HepG2 (cell line): ENCODE measurements around the gene CARS1. TPM values are rescaled to one million over a fixed set of nuclear protein-coding genes. Genes with fewer than 3 reads are reported as not detected.
"Not testable (repeated sequence)": the region's sequence is repeated elsewhere in the genome, so short reads cannot be mapped to it uniquely, and the experiment has no call there.

Experiments used
- ATAC-seq: fragments of 200-7000 bp; cut with Tn5 transposase; 3 replicates; pipeline ENCODE4 v1.9.1; 2020; ENCODE audit warnings: mild to moderate bottlenecking, moderate library complexity
- BruUV-seq: library from RNA; stranded (reverse); fragments of 400-500 nt; replicated peaks from 2 replicates; lab custom pipeline; 2021; lab: Mats Ljungman, UMichigan
- CTCF ChIA-PET: fragments of 300-600 bp; formaldehyde crosslinking; extraction: SDS; loops from one replicate; lab custom pipeline; 2021; ENCODE audit warnings: low total read pairs, inconsistent platforms, low intra/inter-chr PET ratio; lab: Yijun Ruan, JAX
- POLR2A ChIA-PET: fragments of 350-600 bp; sonication (Branson Sonifier 250); formaldehyde crosslinking; loops from one replicate; lab custom pipeline; 2020; ENCODE audit warnings: antibody characterized with exemption, inconsistent platforms; lab: Yijun Ruan, JAX
- DNase-seq: peaks from one replicate; pipeline ENCODE4 v3.0.0-alpha.2; 2015; ENCODE audit warnings: low spot score
- FAIRE-seq: peaks from 3 replicates; lab custom pipeline; 2011; peaks lifted over from hg19 to GRCh38; lab: Jason Lieb, UNC
- H2AFZ ChIP-seq: one replicate; pipeline ENCODE4 v1.6.1; 2011; ENCODE audit warnings: low read length, inconsistent platforms
- H3K27ac ChIP-seq: fragments of 300-600 bp; 3 replicates; pipeline ENCODE4 v1.8.0; 2011; ENCODE audit warnings: mixed run types, mild to moderate bottlenecking, mixed read lengths, low read length, inconsistent platforms; ENCODE audit not compliant: insufficient read depth; ENCODE audit errors: extremely low read length
- H3K27me3 ChIP-seq, 2 experiments: fragments of 200-600 bp in 1 of 2; 2 replicates in 1 of 2; 3 replicates in 1 of 2; pipeline versions ENCODE4 v1.6.0 to v1.8.0; 2011; ENCODE audit warnings: low read length in 2 of 2, mild to moderate bottlenecking in 2 of 2, moderate library complexity in 2 of 2, inconsistent platforms in 1 of 2; ENCODE audit not compliant: insufficient read depth in 2 of 2, control insufficient read depth in 1 of 2
- H3K36me3 ChIP-seq, 2 experiments: fragments of 200-600 bp in 1 of 2; replicated peaks in 1 of 2; 2 replicates in 1 of 2; 3 replicates in 1 of 2; pipeline versions ENCODE4 v1.5.1 to v1.8.0; 2011; ENCODE audit warnings: low read length in 2 of 2, inconsistent platforms in 1 of 2; ENCODE audit not compliant: insufficient read depth in 2 of 2, control insufficient read depth in 1 of 2
- H3K4me1 ChIP-seq: 2 replicates; pipeline ENCODE4 v1.5.1; 2012; ENCODE audit warnings: low read length, inconsistent platforms; ENCODE audit not compliant: insufficient read depth
- H3K4me2 ChIP-seq: 2 replicates; pipeline ENCODE4 v1.6.0; 2011; ENCODE audit warnings: low read depth, low read length, inconsistent platforms
- H3K4me3 ChIP-seq, 3 experiments: fragments of 200-600 bp in 1 of 3; sonication (generic), shearing (Covaris generic) in 1 of 3; replicated peaks in 1 of 3; 2 replicates each; pipeline ENCODE4 v1.5.1; 2011 to 2016; ENCODE audit warnings: low read length in 3 of 3, inconsistent platforms in 2 of 3, low read depth in 2 of 3, mild to moderate bottlenecking in 2 of 3, control low read depth in 1 of 3, mixed read lengths in 1 of 3; ENCODE audit not compliant: insufficient read depth in 1 of 3
- H3K79me2 ChIP-seq: one replicate; pipeline ENCODE4 v1.6.1; 2011; ENCODE audit warnings: low read length, inconsistent platforms; ENCODE audit not compliant: insufficient read depth
- H3K9ac ChIP-seq: 2 replicates; pipeline ENCODE4 v1.6.0; 2011; ENCODE audit warnings: mild to moderate bottlenecking, low read depth, low read length, inconsistent platforms; ENCODE audit not compliant: insufficient read depth
- H3K9me3 ChIP-seq: 2 replicates; pipeline ENCODE4 v1.5.1; 2012; ENCODE audit warnings: mild to moderate bottlenecking, low read length
- H4K20me1 ChIP-seq: 2 replicates; pipeline ENCODE4 v1.6.0; 2011; ENCODE audit warnings: inconsistent platforms, mild to moderate bottlenecking, low read length, moderate library complexity; ENCODE audit not compliant: insufficient read depth
- ELF4 ChIP-seq: sonication (generic); formaldehyde crosslinking; IDR thresholded peaks from 2 replicates; pipeline ENCODE4 v1.5.0; 2020; ENCODE audit warnings: missing genetic modification reagents, mild to moderate bottlenecking, moderate library complexity, borderline replicate concordance
- FOXJ3 ChIP-seq: sonication (generic); formaldehyde crosslinking; IDR thresholded peaks from 2 replicates; pipeline ENCODE4 v1.4.0; 2020; ENCODE audit warnings: missing genetic modification reagents, mild to moderate bottlenecking, borderline replicate concordance
- HNF4A ChIP-seq: sonication (generic); formaldehyde crosslinking; IDR thresholded peaks from 2 replicates; pipeline ENCODE4 v1.4.0; 2020; ENCODE audit warnings: missing genetic modification reagents
- KLF15 ChIP-seq: sonication (generic); formaldehyde crosslinking; IDR thresholded peaks from 2 replicates; pipeline ENCODE4 v1.8.1; 2023; ENCODE audit warnings: borderline replicate concordance, mild to moderate bottlenecking, inconsistent platforms, missing genetic modification reagents, mixed read lengths
- MLLT10 ChIP-seq: sonication (generic); formaldehyde crosslinking; IDR thresholded peaks from 2 replicates; pipeline ENCODE4 v1.4.0; 2020; ENCODE audit warnings: missing genetic modification reagents
- NCOR1 ChIP-seq: fragments of 200-600 bp; sonication (generic); IDR thresholded peaks from 2 replicates; pipeline ENCODE4 v1.7.0; 2017; ENCODE audit warnings: antibody characterized with exemption, low read length, borderline replicate concordance
- NFYC ChIP-seq: IDR thresholded peaks from 2 replicates; pipeline ENCODE4 v1.6.1; 2016; ENCODE audit warnings: missing genetic modification reagents, missing compliant biosample characterization
- TFAP4 ChIP-seq: sonication (generic); IDR thresholded peaks from 2 replicates; pipeline ENCODE4 v1.6.1; 2016; ENCODE audit warnings: low read depth, borderline replicate concordance
- THAP8 ChIP-seq: sonication (generic); formaldehyde crosslinking; IDR thresholded peaks from 2 replicates; pipeline ENCODE4 v1.5.1; 2020; ENCODE audit warnings: missing genetic modification reagents, mild to moderate bottlenecking, borderline replicate concordance
- WIZ ChIP-seq: sonication (generic); formaldehyde crosslinking; IDR thresholded peaks from 2 replicates; pipeline ENCODE4 v1.5.1; 2020; ENCODE audit warnings: mild to moderate bottlenecking, missing genetic modification reagents
- ZNF234 ChIP-seq: sonication (generic); formaldehyde crosslinking; conservative IDR thresholded peaks from 2 replicates; pipeline ENCODE4 v1.5.1; 2020; ENCODE audit warnings: mild to moderate bottlenecking, missing genetic modification reagents
- ZNF282 ChIP-seq: fragments of 450-650 bp; IDR thresholded peaks from 2 replicates; pipeline ENCODE4 v1.6.1; 2018; ENCODE audit not compliant: partially characterized antibody
- ZNF678 ChIP-seq: sonication (generic); formaldehyde crosslinking; IDR thresholded peaks from 2 replicates; pipeline ENCODE4 v1.4.0; 2020; ENCODE audit warnings: mild to moderate bottlenecking, missing genetic modification reagents
- ZNF891 ChIP-seq: sonication (generic); formaldehyde crosslinking; IDR thresholded peaks from 2 replicates; pipeline ENCODE4 v1.5.0; 2020; ENCODE audit warnings: mild to moderate bottlenecking, missing genetic modification reagents
- WGBS: methylation state at CpG from one replicate; pipeline ENCODE4 v1.1.6; 2017; ENCODE audit warnings: low lambda C conversion rate; 5-methylcytosine and 5-hydroxymethylcytosine counted together
- in situ Hi-C: cut with HindIII; loops from 2 replicates; pipeline ENCODE4 v1.10.0; 2017; ENCODE audit warnings: low pct_unique_long_range_greater_than_20kb; ENCODE audit not compliant: extremely low pct_ligation_motif_present
- intact Hi-C: fragments of 100-400 bp; cut with micrococcal nuclease; formaldehyde crosslinking; loops from one replicate; pipeline ENCODE4 v1.10.0; 2022; ENCODE audit not compliant: unreplicated experiment
- polyA plus RNA-seq, 8 experiments: library from polyadenylated mRNA; depleted of rRNA in 3 of 8; stranded (reverse) in 7 of 8; unstranded in 1 of 8; fragments of >200 nt; fragmentation: Illumina TruSeq in 4 of 8; extraction: Trizol in 4 of 8; gene quantifications; 2 replicates each; pipeline versions ENCODE4 v1.2.1 to v1.2.3, GENCODE V29; 2011 to 2016; ENCODE audit warnings: low read depth in 4 of 8, missing spikeins in 1 of 8, mixed read lengths in 1 of 8; ENCODE audit not compliant: insufficient read depth in 1 of 8
- total RNA-seq, 5 experiments: library from RNA; depleted of rRNA; stranded (reverse); fragments of >200 nt; fragmentation: Illumina TruSeq; extraction: Trizol; gene quantifications; 2 replicates each; pipeline ENCODE4 v1.2.3, GENCODE V29; 2016; ENCODE audit warnings: low read depth in 1 of 5
- TF ChIP-seq, protein P1 (sequence below): sonication (generic); formaldehyde crosslinking; conservative IDR thresholded peaks from 2 replicates; pipeline ENCODE4 v1.4.0; 2020; ENCODE audit warnings: missing genetic modification reagents

Gene CARS1
- total and polyA plus RNA-seq, 2 of the 13 experiments (the other 11 are each of a cell fraction or from before 2014, with no cell fraction given) = 33.8 to 47.0 TPM

- WGBS = 8% methylated on average over 4 of the region's 4 CpGs
- in situ Hi-C loops = not testable (repeated sequence)
Measured at GRCh38 chr11:3063432-3063831, 6.2 kb upstream of the CARS1 start.

DNA sequence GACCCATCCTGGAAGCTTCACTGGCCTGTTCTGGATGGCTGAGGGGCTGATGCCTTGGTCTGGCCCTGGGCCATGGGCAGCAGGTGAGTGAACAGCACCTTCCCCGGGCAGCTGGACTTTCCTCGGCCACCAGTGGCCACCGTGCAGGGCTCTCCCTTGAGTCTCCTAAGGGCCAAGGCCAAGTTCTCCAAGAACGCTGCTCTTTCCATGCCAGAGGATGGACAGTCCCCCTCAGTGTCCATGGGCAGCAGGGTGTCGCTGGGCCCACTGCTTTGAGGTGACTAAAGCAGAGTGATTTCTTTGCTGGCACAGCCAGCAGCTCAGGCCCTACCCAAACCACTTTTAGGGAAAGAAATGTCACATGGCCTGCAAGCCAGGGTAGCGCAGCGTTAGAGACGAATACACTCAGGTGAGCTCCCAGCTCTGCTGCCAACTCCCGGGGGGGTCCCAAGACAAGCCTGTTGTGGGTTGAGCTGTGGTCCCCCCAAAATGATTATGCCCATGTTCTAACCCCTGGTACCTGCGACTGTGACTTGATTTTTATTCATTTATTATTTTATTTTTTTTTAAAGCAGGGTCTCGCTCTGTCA is 3.3 kb upstream of the CARS1 start:
- ChIA-PET POLR2A (no interaction called here), CTCF (no interaction called here)
- Histone ChIP-seq H3K27ac (no peak overlapping the region), H4K20me1 (no peaks in the 10 kb centered on the region; the same call in 1 of the 2 replicates), H2AFZ (no peak overlapping the region), H3K79me2 (peaks cover 14% of the 10 kb centered on the region), H3K4me3 (no peak overlapping the region), H3K27me3 (peaks cover 2 to 4% of the 10 kb centered on the region in 2 experiments; a peak in 3 of 5 replicates), H3K36me3 (no peaks in the 10 kb centered on the region), H3K4me2 (no peak overlapping the region), H3K4me1 (peaks cover 37% of the 10 kb centered on the region), H3K9ac (no peak overlapping the region), H3K9me3 (no peaks in the 10 kb centered on the region)
- 45% methylated on average over 4 of the region's 11 CpGs for WGBS
- DNase-seq (no peak), FAIRE-seq (no peak), ATAC-seq (no peak)
- no TSS peak for BruUV-seq
- in situ Hi-C loops (no loop called here), intact Hi-C loops (no loop called here)
- no peak for TF ChIP-seq THAP8 (CRISPR knock-in tag)
- TF ChIP-seq KLF15 (CRISPR knock-in tag) = no peak
- no peak for TF ChIP-seq ZNF891 (CRISPR knock-in tag)
- TF ChIP-seq NCOR1 = no peak
- TF ChIP-seq ELF4 (CRISPR knock-in tag) = no peak
- no peak for TF ChIP-seq WIZ (CRISPR knock-in tag)
- no peak for TF ChIP-seq MLLT10 (CRISPR knock-in tag)
- no peak for TF ChIP-seq NFYC (CRISPR knock-in tag)
- no peak for TF ChIP-seq FOXJ3 (CRISPR knock-in tag)
- TF ChIP-seq ZNF678 (CRISPR knock-in tag) = no peak
- no peak for TF ChIP-seq ZNF234
- TF ChIP-seq ZNF282 = no peak
- TF ChIP-seq, protein P1, sequence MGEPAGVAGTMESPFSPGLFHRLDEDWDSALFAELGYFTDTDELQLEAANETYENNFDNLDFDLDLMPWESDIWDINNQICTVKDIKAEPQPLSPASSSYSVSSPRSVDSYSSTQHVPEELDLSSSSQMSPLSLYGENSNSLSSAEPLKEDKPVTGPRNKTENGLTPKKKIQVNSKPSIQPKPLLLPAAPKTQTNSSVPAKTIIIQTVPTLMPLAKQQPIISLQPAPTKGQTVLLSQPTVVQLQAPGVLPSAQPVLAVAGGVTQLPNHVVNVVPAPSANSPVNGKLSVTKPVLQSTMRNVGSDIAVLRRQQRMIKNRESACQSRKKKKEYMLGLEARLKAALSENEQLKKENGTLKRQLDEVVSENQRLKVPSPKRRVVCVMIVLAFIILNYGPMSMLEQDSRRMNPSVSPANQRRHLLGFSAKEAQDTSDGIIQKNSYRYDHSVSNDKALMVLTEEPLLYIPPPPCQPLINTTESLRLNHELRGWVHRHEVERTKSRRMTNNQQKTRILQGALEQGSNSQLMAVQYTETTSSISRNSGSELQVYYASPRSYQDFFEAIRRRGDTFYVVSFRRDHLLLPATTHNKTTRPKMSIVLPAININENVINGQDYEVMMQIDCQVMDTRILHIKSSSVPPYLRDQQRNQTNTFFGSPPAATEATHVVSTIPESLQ (CRISPR knock-in tag) = no peak

More at GRCh38 chr11:3063432-3063831, 6.2 kb upstream of the CARS1 start:
- H3K36me3 ChIP-seq, intact Hi-C loops, DNase-seq, H3K9me3 ChIP-seq, POLR2A ChIA-PET, H3K27me3 ChIP-seq, H3K27ac ChIP-seq, BruUV-seq, H3K9ac ChIP-seq, H2AFZ ChIP-seq, ATAC-seq, H3K79me2 ChIP-seq, H3K4me2 ChIP-seq, FAIRE-seq, CTCF ChIA-PET, H4K20me1 ChIP-seq, H3K4me3 ChIP-seq: not testable (repeated sequence)
- H3K4me1 ChIP-seq = peaks cover 18% of the 10 kb centered on the region
- TF ChIP-seq HNF4A (CRISPR knock-in tag) (0 out of 2 replicates have a peak, but pooled peaks have one; percentile 12), TFAP4 (peak; percentile 18; the same call in 1 of the 2 replicates)
